HEK293T (cell line): ENCODE measurements around the gene VAV2.

ENCODE experiments used
- BHLHE40 ChIP-seq: fragments of 450-650 bp; IDR thresholded peaks from 2 replicates; pipeline ENCODE4 v1.6.1; 2016; ENCODE audit warnings: mild to moderate bottlenecking, moderate library complexity, borderline replicate concordance
- ELF4 ChIP-seq: fragments of 450-650 bp; IDR thresholded peaks from 2 replicates; pipeline ENCODE4 v1.6.1; 2017; ENCODE audit warnings: antibody characterized with exemption
- FOXA1 ChIP-seq: fragments of 450-650 bp; IDR thresholded peaks from 2 replicates; pipeline ENCODE4 v1.6.1; 2016; ENCODE audit warnings: mild to moderate bottlenecking
- FOXK2 ChIP-seq: fragments of 450-650 bp; IDR thresholded peaks from 2 replicates; pipeline ENCODE4 v1.6.1; 2016; ENCODE audit warnings: mild to moderate bottlenecking
- FOXM1 ChIP-seq: fragments of 450-650 bp; IDR thresholded peaks from 2 replicates; pipeline ENCODE4 v1.6.1; 2017; ENCODE audit warnings: mild to moderate bottlenecking, borderline replicate concordance
- HDGF ChIP-seq: fragments of 450-650 bp; IDR thresholded peaks from 2 replicates; pipeline ENCODE4 v1.6.1; 2017; ENCODE audit warnings: antibody characterized with exemption, borderline replicate concordance
- LEF1 ChIP-seq: fragments of 450-650 bp; IDR thresholded peaks from 2 replicates; pipeline ENCODE4 v1.6.1; 2017; ENCODE audit warnings: mild to moderate bottlenecking, borderline replicate concordance
- PKNOX1 ChIP-seq: fragments of 450-650 bp; IDR thresholded peaks from 2 replicates; pipeline ENCODE4 v1.6.1; 2016
- SP1 ChIP-seq: fragments of 450-650 bp; IDR thresholded peaks from 2 replicates; pipeline ENCODE4 v1.6.1; 2017

- no peak for TF ChIP-seq FOXK2
- no peak for TF ChIP-seq HDGF
- TF ChIP-seq SP1 = no peak
- no peak for TF ChIP-seq FOXA1
- no peak for TF ChIP-seq PKNOX1
- no peak for TF ChIP-seq FOXM1
- no peak for TF ChIP-seq LEF1
- TF ChIP-seq BHLHE40 = no peak
- TF ChIP-seq ELF4 = no peak
Observed at GRCh38 chr9:133786371-133786753, 205.8 kb downstream of the VAV2 start.
